Measurements from ENCODE around the gene TSHZ2.

Gene TSHZ2

GRCh38 chr20:53208110-53208832 is 236.1 kb downstream of the TSHZ2 start:
- H3K4me2 ChIP-seq: no peak overlapping the region
- no peaks in the 10 kb centered on the region for H3K27me3 ChIP-seq
- no peaks in the 10 kb centered on the region for H3K4me1 ChIP-seq
- no peaks in the 10 kb centered on the region for H3K36me3 ChIP-seq
- no peaks in the 10 kb centered on the region for H3K9me3 ChIP-seq (replicated peaks in 1 of 11)
- no peak overlapping the region for H3K9ac ChIP-seq
- no peak for TF ChIP-seq Cebpa-rat (IDR thresholded peaks at IDR 0.05)
- no peak overlapping the region for H3K4me3 ChIP-seq
- no peaks in the 10 kb centered on the region for H4K20me1 ChIP-seq
- no peak overlapping the region for H3K27ac ChIP-seq

GRCh38 chr20:53210041-53210440 is 237.9 kb downstream of the TSHZ2 start:
- Histone ChIP-seq H3K9ac (no peak overlapping the region), H3K27ac (no peak overlapping the region), H4K20me1 (no peaks in the 10 kb centered on the region), H3K9me3 (replicated peaks in 1 of 11) (no peaks in the 10 kb centered on the region), H3K36me3 (no peaks in the 10 kb centered on the region), H3K4me2 (no peak overlapping the region), H3K27me3 (no peaks in the 10 kb centered on the region), H3K4me3 (no peak overlapping the region), H3K4me1 (no peaks in the 10 kb centered on the region)
- TF ChIP-seq Cebpa-rat (IDR thresholded peaks at IDR 0.05): no peak

- no peaks in the 10 kb centered on the region for H3K9me3 ChIP-seq (replicated peaks in 1 of 11)
- H3K27ac ChIP-seq: no peak overlapping the region
- no peaks in the 10 kb centered on the region for H3K27me3 ChIP-seq
- H3K36me3 ChIP-seq: no peaks in the 10 kb centered on the region
- no peaks in the 10 kb centered on the region for H4K20me1 ChIP-seq
- TF ChIP-seq Cebpa-rat (IDR thresholded peaks at IDR 0.05): no peak
- H3K9ac ChIP-seq: no peak overlapping the region
- no peaks in the 10 kb centered on the region for H3K4me1 ChIP-seq
- H3K4me2 ChIP-seq: no peak overlapping the region
- H3K4me3 ChIP-seq: no peak overlapping the region
Measured at GRCh38 chr20:53210931-53211330, 238.8 kb downstream of the TSHZ2 start.

- H3K9ac ChIP-seq: no peak overlapping the region
- no peak overlapping the region for H3K27ac ChIP-seq
- no peaks in the 10 kb centered on the region for H3K9me3 ChIP-seq (replicated peaks in 1 of 11)
- TF ChIP-seq Cebpa-rat (IDR thresholded peaks at IDR 0.05): no peak
- H3K27me3 ChIP-seq: no peaks in the 10 kb centered on the region
- no peak overlapping the region for H3K4me3 ChIP-seq
- no peak overlapping the region for H3K4me2 ChIP-seq
- peaks cover 0 to 3% (median 0%) of the 10 kb centered on the region in 10 experiments; a peak in 2 of 20 replicates for H3K4me1 ChIP-seq
- no peaks in the 10 kb centered on the region for H4K20me1 ChIP-seq
- H3K36me3 ChIP-seq: no peaks in the 10 kb centered on the region
Measured at GRCh38 chr20:53212018-53212417, 239.9 kb downstream of the TSHZ2 start.

- Histone ChIP-seq H3K4me3 (no peak overlapping the region), H4K20me1 (no peaks in the 10 kb centered on the region), H3K36me3 (no peaks in the 10 kb centered on the region), H3K4me2 (no peak overlapping the region), H3K9ac (no peak overlapping the region), H3K27ac (no peak overlapping the region), H3K4me1 (peaks cover 0 to 4% (median 0%) of the 10 kb centered on the region in 10 experiments; a peak in 2 of 20 replicates), H3K27me3 (no peaks in the 10 kb centered on the region), H3K9me3 (replicated peaks in 1 of 11) (no peaks in the 10 kb centered on the region)
- no peak for TF ChIP-seq Cebpa-rat (IDR thresholded peaks at IDR 0.05)
Measured at GRCh38 chr20:53214392-53214791, 242.2 kb downstream of the TSHZ2 start.

GRCh38 chr20:53215166-53215565 is 243.0 kb downstream of the TSHZ2 start:
- TF ChIP-seq Cebpa-rat (IDR thresholded peaks at IDR 0.05): no peak
- H3K4me2 ChIP-seq: no peak overlapping the region

GRCh38 chr20:53216478-53216855 is 244.3 kb downstream of the TSHZ2 start:
- no peak overlapping the region for H3K4me3 ChIP-seq
- no peak overlapping the region for H3K27ac ChIP-seq
- H3K27me3 ChIP-seq: no peaks in the 10 kb centered on the region
- no peaks in the 10 kb centered on the region for H3K9me3 ChIP-seq (replicated peaks in 1 of 11)
- peaks cover 0 to 4% (median 0%) of the 10 kb centered on the region in 10 experiments; a peak in 2 of 20 replicates for H3K4me1 ChIP-seq
- H4K20me1 ChIP-seq: no peaks in the 10 kb centered on the region
- H3K9ac ChIP-seq: no peak overlapping the region
- no peaks in the 10 kb centered on the region for H3K36me3 ChIP-seq
- no peak for TF ChIP-seq Cebpa-rat (IDR thresholded peaks at IDR 0.05)
- H3K4me2 ChIP-seq: no peak overlapping the region

More at GRCh38 chr20:53215166-53215565, 243.0 kb downstream of the TSHZ2 start:
- H3K4me1 ChIP-seq: peaks cover 0 to 4% (median 0%) of the 10 kb centered on the region in 10 experiments; a peak in 2 of 20 replicates
- H3K9me3 ChIP-seq (replicated peaks in 1 of 11): no peaks in the 10 kb centered on the region
- no peak overlapping the region for H3K27ac ChIP-seq
- no peaks in the 10 kb centered on the region for H3K36me3 ChIP-seq
- no peak overlapping the region for H3K4me3 ChIP-seq
- no peaks in the 10 kb centered on the region for H3K27me3 ChIP-seq
- H3K9ac ChIP-seq: no peak overlapping the region
- no peaks in the 10 kb centered on the region for H4K20me1 ChIP-seq

- Histone ChIP-seq H3K9ac (no peak overlapping the region), H3K4me3 (no peak overlapping the region), H3K27me3 (no peaks in the 10 kb centered on the region), H3K9me3 (replicated peaks in 1 of 11) (no peaks in the 10 kb centered on the region), H3K4me1 (peaks cover 0 to 4% (median 0%) of the 10 kb centered on the region in 10 experiments; a peak in 2 of 20 replicates), H4K20me1 (no peaks in the 10 kb centered on the region), H3K27ac (no peak overlapping the region), H3K36me3 (no peaks in the 10 kb centered on the region), H3K4me2 (peak overlapping the region in 5 of 11 experiments; percentile 18 to 43 (median 21); a peak in 3 of 22 replicates)
- TF ChIP-seq Cebpa-rat (IDR thresholded peaks at IDR 0.05): no peak
Measured at GRCh38 chr20:53216856-53217576, 244.9 kb downstream of the TSHZ2 start.

GRCh38 chr20:53220482-53221307 is 248.5 kb downstream of the TSHZ2 start:
- H3K27ac ChIP-seq: no peak overlapping the region
- no peak for TF ChIP-seq Cebpa-rat (IDR thresholded peaks at IDR 0.05)

More at GRCh38 chr20:53220482-53221307, 248.5 kb downstream of the TSHZ2 start:
- H3K9me3 ChIP-seq (replicated peaks in 1 of 11): no peaks in the 10 kb centered on the region
- H3K36me3 ChIP-seq: no peaks in the 10 kb centered on the region
- no peak overlapping the region for H3K4me2 ChIP-seq
- H3K4me1 ChIP-seq: peaks cover 0 to 4% (median 0%) of the 10 kb centered on the region in 10 experiments; a peak in 2 of 20 replicates
- no peaks in the 10 kb centered on the region for H3K27me3 ChIP-seq
- H3K4me3 ChIP-seq: no peak overlapping the region
- no peaks in the 10 kb centered on the region for H4K20me1 ChIP-seq
- H3K9ac ChIP-seq: no peak overlapping the region

Measured in BLaER1 treated with 17β-estradiol and CSF1 and Interleukin-3, amounts not matched to agents 10 nM and 100 nM (cell line).